Measurements from ENCODE around the gene MAP3K7.

Gene MAP3K7

DNA sequence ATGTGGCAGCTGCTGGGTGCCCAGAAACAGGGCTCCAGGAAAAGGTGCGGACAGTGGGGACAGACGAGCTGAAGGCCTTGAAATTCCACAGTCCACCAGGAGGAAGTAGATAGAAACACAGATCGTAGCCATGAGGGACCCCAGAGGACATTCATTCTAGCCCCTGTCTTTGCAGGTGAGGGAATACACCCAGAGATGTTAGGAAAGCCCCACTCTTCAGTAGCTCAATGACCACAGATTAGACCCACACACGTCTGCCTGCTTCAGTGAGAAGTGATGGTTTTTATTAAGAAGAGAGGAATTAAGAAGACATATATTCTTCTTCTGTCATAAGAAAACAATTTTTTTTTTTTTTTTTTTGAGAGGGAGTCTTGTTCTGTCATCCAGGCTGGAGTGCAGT is 123.0 kb downstream of the MAP3K7 start:
- TF ChIP-seq, protein P1, sequence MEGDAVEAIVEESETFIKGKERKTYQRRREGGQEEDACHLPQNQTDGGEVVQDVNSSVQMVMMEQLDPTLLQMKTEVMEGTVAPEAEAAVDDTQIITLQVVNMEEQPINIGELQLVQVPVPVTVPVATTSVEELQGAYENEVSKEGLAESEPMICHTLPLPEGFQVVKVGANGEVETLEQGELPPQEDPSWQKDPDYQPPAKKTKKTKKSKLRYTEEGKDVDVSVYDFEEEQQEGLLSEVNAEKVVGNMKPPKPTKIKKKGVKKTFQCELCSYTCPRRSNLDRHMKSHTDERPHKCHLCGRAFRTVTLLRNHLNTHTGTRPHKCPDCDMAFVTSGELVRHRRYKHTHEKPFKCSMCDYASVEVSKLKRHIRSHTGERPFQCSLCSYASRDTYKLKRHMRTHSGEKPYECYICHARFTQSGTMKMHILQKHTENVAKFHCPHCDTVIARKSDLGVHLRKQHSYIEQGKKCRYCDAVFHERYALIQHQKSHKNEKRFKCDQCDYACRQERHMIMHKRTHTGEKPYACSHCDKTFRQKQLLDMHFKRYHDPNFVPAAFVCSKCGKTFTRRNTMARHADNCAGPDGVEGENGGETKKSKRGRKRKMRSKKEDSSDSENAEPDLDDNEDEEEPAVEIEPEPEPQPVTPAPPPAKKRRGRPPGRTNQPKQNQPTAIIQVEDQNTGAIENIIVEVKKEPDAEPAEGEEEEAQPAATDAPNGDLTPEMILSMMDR (IDR thresholded peaks at IDR 0.05; ENCODE audit: insufficient read depth, low read depth, low read length, missing control alignments), result no peak
- H3K4me3 ChIP-seq (ENCODE audit: low read length), result no peak overlapping the region
- DNase-seq (ENCODE audit: low read depth), result no peak
